Measurements from ENCODE around the gene UCP3. TPM values are rescaled to one million over a fixed set of nuclear protein-coding genes. Genes with fewer than 3 reads are reported as not detected.

UCP3 gene
- polyA plus RNA-seq, 3 donors = 1.6 to 5.9 (median 5.4) TPM

DNA sequence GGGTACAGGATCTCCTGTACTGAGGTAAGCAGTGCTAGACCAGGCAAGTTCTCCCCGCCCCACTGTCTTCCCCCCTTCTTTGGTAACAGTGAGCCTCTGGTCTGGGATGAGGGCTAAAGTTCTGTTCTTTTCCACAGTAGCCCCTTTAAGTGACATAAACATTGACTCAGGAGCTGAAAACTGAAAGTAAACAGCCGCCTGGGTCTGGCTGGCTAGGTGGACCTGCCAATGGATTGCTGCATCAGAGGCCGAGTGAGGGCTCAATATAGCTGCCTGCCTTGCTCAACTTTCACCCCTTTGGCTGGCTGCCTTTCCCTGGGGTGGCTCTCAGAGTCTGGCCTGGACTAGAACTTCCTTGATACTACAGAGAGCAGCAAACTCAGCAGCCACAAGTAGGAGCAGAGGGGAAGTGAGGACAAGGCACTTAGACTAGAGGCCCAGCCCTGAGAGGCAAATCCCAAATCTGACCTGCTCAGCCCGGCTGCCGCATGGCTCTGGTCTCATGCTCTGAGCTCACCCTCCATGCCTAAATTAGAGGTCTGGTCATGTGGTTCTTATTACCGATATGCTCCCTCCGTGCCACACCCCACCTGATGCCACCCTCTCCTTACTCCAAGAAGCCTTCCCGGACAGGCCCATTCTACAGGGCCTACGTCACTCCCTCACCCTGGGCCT is 9.6 kb upstream of the UCP3 start:
- DNase-seq = peak; percentile 20

DNA sequence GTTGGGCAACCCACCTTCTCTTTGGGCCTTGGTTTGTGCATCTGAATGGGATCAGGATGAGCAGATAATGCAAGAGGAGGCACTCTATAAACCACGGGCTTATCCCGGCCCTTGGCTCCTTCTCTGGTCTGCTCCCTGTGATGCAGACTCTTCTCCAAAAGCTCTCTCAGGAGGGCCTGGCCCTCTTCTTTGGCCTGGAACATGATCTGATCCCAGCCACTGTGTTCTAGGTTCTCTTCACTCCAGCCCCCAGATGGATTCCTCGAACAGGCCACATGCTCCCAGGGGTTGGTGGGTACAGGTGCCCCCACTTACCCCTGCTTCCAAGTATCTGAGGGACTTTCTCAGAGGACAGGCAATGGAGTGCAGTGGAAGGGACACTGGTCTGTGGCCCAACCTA is 8.7 kb upstream of the UCP3 start:
- no peak for DNase-seq

DNA sequence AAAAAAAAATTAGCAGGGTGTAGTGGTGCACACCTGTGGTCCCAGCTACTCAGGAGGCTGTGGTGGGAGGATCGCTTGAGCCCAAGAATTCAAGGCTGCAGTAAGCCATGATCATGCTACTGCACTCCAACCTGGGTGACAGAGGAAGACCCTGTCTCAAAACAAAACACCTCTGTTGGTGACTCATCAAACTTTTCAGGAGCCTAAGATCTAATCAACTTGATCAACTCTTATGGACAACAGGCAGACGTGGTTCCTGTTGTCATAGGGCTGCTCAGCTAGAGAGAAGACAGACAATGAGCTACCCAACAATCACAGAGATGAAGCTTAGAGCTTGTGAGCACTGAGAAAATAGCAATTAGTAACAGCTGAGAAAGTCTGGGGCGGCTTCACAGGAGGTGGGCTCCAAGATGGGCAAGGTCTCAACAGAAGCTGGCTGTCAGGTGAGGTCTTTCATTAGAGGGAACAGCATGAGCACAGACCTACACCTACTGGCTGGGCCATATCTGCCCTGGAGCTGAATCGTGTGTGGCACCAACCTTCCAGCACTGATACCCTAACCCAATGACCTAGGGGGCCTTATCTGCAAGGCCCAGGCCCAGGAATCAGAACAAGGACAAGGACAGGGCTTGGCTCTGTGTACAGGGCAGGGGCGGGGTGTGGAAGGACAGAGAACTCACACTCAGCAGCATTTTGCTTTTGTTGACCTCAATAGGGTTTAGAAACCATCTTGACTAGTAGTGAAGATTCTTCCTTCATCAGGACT is 7.2 kb upstream of the UCP3 start:
- no peak for DNase-seq

DNA sequence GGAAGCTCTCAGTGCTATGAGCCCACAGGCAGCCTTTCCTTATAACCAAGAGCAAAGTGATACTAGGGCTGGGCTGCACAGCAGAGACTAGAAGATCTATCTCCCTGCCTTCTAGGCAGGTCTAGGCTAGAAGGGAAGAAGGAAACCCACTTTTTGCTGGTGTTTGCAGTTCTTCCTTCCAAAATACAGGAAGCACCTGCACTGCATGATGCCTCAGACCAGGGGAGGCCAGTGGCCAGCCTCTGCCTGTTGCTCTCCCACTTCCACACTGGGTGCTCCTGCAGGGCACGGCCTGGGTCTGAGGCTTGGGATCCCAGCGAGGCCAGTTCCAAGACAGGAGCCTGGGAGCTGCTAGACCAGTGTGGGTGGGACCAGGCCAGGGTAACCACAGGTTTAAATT is 6.0 kb upstream of the UCP3 start:
- DNase-seq = no peak

DNA sequence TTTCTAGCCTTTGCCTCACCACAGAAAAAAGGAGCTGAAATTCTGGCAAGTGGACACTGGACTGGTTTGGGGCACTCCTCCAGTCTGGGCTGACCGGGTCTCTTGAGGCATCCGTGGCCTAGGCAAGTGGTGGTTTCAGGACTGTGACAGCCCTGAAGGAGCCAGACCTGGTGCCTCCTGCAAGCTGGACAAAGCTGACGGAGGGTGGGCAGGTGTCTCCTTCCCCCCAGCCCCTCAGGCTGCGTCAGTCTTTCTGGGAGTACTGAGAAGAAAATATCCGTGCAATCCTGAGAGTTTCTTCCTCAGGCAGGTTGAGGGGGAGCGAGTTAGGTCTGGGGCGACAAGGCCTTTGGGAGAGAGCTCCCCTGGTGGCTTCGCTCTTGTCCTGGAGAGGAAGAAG is 4.3 kb upstream of the UCP3 start:
- no peak for DNase-seq

DNA sequence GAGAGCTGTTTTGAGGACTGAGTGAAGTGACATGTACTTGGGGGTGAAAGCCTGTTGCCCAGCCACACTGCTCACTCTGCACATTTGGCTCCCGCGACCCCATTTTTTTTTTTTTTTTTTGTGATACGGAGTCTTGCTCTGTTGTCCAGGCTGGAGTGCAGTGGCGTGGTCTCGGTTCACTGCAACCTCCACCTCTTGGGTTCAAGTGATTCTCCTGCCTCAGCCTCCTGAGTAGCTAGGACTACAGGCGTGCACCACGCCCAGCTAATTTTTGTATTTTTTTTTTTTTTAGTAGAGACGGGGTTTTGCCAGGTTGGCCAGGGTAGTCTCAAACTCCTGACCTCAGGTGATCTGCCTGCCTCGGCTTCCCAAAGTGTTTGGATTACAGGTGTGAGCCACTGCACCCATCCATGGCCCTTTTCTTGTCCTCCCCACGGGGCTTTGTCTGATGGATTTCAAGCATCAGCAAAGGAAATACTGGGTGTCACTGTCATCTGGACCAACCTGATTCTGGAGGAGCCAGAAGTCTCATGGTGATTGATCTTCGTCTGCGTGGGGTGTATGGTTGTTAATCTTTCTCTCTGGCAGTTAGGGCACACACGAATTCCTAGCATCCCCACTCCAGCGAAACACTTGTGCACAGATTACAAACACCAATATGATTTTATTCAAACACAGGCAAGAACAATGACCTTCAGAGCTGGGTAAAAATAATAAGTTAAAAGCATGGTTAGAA is 3.4 kb upstream of the UCP3 start:
- no peak for DNase-seq

DNA sequence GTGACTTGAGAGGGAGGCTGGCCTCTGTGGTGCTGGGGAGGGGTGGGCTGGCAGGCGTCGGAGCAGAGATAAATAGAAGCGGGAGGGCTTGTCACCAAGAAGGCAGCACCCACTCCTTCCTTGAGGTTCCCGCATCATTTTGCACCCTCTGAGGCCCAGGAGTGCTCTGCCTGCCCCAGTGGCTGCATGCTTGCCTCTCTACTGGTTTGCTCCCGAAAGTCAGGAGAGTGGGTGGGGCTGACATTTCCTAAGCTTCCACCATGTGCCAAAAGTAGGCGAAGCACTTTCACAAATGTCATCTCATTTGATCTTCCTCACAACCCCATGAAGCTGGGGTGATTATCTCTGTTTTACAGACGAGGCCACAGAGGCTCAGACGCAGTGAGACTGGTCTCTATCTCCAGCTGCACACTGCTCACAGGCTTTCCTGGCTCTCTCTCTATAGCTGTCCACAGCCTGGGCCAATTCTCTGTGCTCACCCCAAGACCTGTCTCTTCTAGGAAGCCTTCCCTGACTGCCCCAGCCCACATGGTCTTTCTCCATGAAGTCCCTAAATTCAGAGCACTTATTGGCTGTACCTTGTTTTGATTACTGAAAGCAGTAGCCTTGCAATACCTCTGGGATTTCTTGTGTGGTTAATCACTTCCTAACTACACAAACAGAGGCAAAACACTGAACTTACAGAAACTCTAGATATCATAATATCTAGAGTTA is 2.6 kb upstream of the UCP3 start:
- DNase-seq = no peak

DNA sequence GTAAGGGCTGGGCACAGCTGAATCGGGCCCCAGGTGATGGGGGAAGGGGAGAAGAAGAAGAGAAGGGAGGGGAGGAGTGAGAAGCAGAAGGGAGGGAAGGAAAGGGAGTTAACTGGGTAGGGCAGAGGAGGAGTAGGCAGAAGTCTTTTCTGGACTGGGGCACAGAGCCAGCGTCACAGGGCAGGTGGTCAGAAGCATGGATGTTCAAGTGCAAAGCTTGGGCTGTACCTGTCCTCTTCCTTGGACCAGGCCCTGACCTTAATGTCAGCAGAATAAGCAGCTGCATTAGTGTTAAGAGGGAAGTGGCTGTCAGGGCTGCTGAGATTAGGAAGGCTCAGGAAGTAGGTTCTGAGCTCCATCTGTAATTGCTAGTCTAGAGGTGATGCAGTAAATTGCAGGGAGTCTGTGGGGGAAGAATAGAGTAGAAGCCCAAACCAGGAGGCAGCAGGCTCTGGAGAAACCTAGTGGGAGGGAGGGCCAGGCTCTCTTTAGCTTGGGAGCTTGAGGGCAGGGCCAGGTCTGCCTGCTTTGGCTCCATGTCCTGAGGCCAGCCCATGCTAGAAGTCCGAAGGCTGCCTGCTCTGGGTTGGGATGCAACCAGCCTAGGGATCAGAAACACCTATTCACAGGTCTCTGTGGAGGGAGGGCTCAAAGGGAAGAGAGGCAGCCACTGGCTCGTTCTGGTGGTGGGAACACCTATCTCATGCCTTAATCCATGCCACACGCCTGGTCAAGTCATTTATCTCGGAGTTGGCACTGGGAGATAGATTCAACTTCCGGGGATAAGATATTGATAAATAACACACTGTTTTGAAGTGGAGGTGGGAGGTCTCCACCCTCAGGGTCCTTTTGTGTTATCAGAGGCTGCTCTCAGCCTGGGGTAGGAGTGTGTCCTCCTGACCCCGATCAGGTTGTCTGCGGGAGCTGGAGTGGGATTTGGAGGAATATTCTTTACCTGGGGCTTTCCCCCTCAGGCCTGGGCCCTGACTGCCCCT is 1.7 kb upstream of the UCP3 start:
- no peak for DNase-seq

DNA sequence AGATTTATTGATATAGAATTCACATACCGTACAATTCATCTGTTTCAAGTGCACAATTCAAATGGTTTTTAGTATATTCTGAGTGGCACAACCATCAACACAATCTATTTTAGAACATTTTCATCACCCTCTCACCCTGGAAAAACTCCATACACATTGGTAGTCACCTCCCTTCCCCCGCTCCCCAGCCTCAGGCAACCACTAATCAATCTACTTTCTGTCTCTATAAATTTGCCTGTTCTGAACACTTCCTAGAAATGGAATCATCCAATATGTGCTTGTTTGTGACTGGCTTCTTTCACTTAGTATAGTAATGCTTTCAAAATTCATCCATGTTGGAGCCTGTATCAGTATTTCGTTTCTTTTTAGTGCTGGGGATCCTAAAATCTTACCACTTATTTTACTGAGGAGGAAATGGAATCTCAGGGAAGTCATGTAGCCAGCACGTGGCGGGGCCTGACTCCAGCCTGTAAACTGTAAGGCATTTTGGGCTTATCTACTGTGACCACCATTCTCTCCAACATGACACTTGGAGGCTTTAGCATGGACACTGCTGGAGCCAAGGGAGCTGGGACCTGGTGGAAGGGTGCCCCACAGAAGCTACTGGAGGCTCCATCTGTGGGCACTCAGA is 905 bp upstream of the UCP3 start:
- no peak for DNase-seq

DNA sequence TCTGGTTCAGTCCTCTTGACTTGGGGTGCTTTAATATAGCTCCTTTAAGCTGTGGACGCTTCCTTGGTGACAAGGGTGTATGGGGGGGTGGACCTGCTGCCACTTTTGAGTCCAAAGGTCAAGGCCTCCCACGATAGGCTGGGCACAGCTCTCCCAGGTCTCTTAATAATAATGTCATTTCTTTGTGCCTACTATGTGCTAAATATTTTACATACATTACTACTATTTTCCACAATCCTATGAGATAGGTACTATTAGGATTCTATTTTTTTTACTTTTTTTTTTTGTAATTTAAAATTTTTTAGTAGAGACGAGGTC is 304 bp upstream of the UCP3 start:
- no peak for DNase-seq

DNA sequence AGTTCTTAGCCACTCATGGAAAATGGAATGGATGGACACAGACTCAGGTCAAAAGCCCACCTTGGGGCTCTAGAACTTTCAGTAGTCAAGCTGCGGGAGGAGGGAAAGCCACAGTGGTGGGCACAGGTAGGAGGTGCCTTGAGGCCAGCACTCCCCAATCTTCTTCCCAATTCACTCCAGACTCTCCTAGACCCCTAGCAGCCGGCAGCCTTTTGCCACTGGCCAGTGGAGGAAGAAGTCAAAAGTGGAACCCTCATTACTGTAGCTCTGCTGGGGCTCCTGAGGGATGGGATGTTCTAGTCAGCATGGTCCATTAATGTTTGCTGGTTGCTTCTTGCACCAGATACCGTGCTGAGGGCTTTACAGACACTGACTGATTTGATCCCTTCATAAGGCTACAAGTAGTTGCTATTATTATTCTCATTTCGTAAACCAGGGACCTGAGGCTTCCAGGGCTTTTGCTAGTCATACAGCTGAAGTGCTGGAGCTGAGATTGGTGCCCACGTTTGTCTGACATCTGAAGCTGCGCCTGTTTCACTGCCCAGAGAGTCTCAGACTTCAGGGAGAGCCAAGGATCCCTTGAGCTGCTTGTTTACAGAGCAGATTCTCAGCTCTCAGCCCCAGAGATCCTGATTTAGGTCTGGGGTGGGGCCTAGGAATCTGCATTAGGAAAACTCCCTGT is 1.1 kb downstream of the UCP3 start:
- DNase-seq = no peak

DNA sequence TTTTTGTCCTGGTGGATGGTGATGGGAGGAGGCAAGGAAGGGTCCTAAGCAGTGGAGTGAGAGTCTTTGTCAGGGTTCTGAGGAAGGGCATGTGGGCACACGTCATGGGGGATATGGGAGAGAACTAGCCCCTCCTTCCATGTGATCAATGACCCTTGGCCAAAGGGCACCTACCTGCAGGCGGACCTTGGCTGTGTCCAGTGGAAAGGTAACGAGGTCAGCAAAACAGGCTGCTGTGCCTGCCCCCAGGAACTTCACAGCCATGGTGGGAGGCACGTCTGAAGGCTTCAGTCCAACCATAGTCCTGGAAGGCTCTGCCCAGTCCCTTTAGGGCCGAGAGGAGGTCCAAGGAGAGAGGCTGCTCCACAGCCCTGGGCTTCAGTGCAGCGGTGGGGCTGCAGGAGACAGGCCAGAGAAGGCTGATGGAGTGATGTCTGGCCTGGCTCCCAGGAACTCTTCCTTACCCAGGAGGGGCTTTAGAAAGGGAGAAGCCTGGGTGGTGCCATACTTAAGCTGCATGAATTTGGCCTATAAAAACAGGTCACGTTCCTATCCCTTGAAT is 2.1 kb downstream of the UCP3 start:
- DNase-seq = no peak

DNA sequence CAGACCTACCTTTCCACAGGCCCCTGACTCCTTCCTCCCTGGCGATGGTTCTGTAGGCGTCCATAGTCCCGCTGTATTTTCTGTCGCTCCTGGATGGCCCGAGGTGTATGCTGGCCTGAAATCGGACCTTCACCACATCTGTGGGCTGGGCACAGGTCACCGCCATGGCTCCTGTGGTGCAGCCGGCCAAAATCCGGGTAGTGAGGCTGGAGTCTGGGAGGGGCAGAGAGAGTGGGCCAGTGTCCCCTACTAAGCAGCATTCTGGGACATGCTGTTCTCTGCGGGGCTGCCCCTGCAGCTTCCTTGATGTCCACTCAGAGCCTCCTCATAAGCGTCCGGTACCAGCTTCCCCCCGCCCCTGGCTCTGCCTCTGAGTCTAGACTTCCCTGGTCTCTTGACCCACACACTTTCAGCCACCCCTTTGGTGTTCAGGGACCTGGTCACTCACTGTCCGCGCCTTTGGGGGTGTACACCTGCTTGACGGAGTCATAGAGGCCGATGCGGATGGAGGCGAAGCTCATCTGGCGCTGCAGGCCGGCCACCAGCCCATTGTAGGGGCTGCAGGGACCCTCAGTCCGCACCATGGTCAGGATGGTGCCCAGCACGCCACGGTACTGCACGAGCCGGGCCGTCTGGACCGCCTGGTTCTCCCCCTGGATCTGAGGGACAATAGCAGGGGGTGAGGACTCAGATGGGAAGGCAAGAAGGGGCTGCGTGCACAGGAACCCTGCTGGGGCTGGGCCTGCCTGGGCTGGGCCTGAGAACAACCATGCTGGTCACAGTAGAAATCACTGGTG is 3.0 kb downstream of the UCP3 start:
- no peak for DNase-seq

DNA sequence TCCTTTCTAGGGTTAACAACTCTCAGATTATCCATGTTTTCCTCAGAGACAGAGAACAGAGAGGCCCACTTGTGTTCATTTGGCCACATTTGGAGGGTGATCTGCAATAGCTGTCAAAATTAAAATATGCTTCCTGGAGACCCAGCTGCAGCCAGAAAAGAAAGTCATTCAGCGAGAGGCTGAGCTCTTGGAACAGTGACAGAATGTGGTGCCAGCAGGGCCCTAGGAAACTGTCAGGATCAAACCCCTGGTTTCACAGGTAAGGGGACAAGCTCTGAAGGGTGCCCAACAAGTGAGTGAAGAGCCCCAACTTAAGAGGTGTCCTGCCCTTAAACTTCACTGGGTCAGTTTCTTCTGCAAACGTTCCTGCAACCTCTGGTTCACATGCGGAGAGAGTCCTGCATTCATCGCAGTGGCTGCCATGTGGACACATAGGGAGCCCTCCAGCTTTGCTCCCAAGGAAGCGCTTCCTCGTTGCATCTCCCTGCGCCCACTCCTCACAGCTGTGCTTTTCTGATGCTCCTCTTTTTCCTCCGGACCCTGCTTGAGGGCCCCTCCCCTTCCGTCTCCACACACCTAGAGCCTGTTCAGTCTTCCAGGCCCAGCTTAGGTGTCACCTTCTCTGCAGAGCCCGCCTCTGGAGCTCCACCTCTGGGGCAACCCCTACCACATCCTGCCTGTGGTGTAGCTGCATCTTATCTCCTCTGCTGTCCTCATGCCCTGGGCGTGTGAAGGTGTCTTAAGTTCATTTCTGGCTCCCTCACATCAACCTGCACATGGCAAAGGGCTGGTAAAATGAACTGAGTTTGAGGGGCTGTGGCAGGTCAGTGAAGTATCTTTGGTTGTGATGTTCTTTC is 3.9 kb downstream of the UCP3 start:
- DNase-seq = no peak

DNA sequence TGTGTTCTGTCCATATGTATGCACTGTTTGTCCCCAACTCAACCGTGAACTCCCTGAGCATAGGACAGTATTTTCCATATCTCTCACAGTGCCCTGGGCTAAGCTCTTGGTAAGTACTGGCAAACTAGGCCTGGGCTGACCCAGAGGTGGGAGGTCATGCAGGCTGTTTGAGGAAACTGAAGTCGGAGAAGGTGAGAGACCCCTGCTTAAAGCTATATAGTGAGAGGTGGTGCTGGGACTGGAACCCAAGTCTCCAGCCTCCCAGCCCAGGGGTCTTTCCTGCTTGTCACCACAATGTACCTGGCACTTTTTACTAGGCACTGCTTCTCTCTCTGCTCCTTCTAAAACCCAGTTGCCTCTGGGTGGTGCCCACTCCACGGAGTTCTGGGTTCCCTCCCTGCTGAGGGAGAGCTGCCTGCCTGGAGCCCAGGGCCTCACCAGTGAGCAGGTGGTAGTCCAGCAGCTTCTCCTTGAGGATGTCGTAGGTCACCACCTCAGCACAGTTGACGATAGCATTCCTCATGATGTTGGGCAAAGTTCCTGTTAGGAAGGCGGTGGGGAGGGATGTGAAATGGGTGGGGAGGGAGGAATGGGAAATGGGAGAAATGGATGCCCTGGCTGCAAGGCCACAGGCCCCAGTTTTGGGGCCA is 4.7 kb downstream of the UCP3 start:
- no peak for DNase-seq

DNA sequence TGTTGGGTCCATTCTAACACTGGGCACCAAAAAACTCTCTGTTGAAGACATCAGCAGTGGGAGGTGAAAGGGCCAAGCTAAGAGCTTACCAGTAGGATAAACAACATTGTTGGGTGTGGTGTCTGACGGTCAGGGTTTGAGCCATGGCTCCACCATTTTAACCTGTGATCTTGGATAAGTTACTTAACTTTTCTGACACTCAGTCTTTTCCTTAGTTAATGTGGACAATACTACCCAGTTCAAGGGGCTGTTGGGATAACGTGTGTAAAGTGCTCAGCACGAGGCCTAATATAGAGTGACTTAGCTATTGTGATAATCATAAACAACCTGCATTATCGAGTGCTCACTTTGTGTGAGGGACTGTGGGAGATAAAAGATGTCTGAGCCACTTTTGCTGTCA is 6.1 kb downstream of the UCP3 start:
- DNase-seq = no peak

DNA sequence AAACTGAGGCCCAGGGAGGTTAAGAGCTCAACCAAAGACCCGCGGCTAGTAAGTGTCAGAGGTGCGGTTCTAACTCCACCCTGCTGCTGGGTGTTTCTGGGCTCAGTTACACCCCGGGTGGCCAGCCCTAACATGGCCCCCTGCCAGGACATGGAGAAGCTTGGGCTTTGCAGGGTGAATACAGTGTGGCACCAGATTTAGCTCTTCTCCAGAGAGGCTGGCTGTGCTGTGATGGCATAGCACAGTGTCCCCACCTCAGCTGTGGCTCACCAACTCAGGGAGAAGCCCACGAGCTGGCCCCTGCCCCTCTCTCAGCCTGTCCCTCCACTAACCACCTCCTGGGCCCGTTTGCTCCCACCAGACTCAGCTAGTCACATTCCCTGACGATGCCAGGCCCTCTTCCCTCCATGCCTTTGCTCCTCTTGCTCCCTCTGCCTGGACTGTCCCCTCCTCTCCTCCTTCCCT is 7.0 kb downstream of the UCP3 start:
- no peak for DNase-seq
